ENCODE measurements around the gene XPA.
"Not testable (repeated sequence)": the region's sequence is repeated elsewhere in the genome, so short reads cannot be mapped to it uniquely, and the experiment has no call there.

XPA gene

GRCh38 chr9:97696803-97697601 lies at the start of gene XPA:
Gene XPA, minus strand, starts transcription at chr9:97697340. Its CDS starts 48 bp downstream, at chr9:97697292.
- DNase-seq = peak; percentile 95

GRCh38 chr9:97744710-97745708 lies 47.9 kb upstream of the XPA start:
- DNase-seq = no peak

- DNase-seq = not testable (repeated sequence)
Observed at GRCh38 chr9:97744025-97744424, 46.9 kb upstream of the XPA start.

GRCh38 chr9:97742545-97742944 lies 45.4 kb upstream of the XPA start:
- no peak for DNase-seq

GRCh38 chr9:97741947-97742346 lies 44.8 kb upstream of the XPA start:
- DNase-seq = no peak

- peak; percentile 16 for DNase-seq
Observed at GRCh38 chr9:97740848-97741821, 44.0 kb upstream of the XPA start.

GRCh38 chr9:97737429-97737828 lies 40.3 kb upstream of the XPA start:
- peak; percentile 6 for DNase-seq

- DNase-seq = no peak
Observed at GRCh38 chr9:97735070-97735600, 38.0 kb upstream of the XPA start.

GRCh38 chr9:97726716-97727115 lies 29.6 kb upstream of the XPA start:
- no peak for DNase-seq

- no peak for DNase-seq
Observed at GRCh38 chr9:97723819-97724218, 26.7 kb upstream of the XPA start.

GRCh38 chr9:97722331-97722730 lies 25.2 kb upstream of the XPA start:
- DNase-seq = no peak

GRCh38 chr9:97721396-97721795 lies 24.3 kb upstream of the XPA start:
- no peak for DNase-seq

- no peak for DNase-seq
Observed at GRCh38 chr9:97717866-97718265, 20.7 kb upstream of the XPA start.

- no peak for DNase-seq
Observed at GRCh38 chr9:97714435-97714834, 17.3 kb upstream of the XPA start.

- no peak for DNase-seq
Observed at GRCh38 chr9:97711223-97711626, 14.1 kb upstream of the XPA start.

GRCh38 chr9:97710356-97711222 lies 13.4 kb upstream of the XPA start:
- DNase-seq = peak; percentile 85

- no peak for DNase-seq
Observed at GRCh38 chr9:97706246-97706645, 9.1 kb upstream of the XPA start.

- no peak for DNase-seq
Observed at GRCh38 chr9:97705354-97705950, 8.3 kb upstream of the XPA start.

GRCh38 chr9:97704851-97705250 lies 7.7 kb upstream of the XPA start:
- no peak for DNase-seq

GRCh38 chr9:97704345-97704677 lies 7.2 kb upstream of the XPA start:
- no peak for DNase-seq

All from midbrain (tissue), 1 donor.